K562 (cell line): ENCODE results near the gene UBA7. TPM values are rescaled to one million over a fixed set of nuclear protein-coding genes. Genes with fewer than 3 reads are reported as not detected.

Experiments used
- CXXC5 ChIP-seq: fragments of 250-450 bp; sonication (Bioruptor Pico); IDR thresholded peaks from 2 replicates; pipeline ENCODE4 v1.8.0; 2022; ENCODE audit warnings: inconsistent platforms, mild to moderate bottlenecking, moderate library complexity
- GTF3C2 ChIP-seq: IDR thresholded peaks from 3 replicates; pipeline ENCODE4 v1.6.1; 2011; ENCODE audit warnings: borderline replicate concordance, mild to moderate bottlenecking, moderate library complexity; ENCODE audit not compliant: insufficient read length; ENCODE audit errors: extremely low read depth
- HDAC2 ChIP-seq: fragments of 450-650 bp; IDR thresholded peaks from 2 replicates; pipeline ENCODE4 v1.6.1; 2016; ENCODE audit warnings: mild to moderate bottlenecking
- IFI16 ChIP-seq: fragments of 250-450 bp; sonication (Bioruptor Pico); IDR thresholded peaks from 2 replicates; pipeline ENCODE4 v2.1.2; 2022; ENCODE audit warnings: mild to moderate bottlenecking, inconsistent platforms
- ILK ChIP-seq: fragments of 450-650 bp; IDR thresholded peaks from 2 replicates; pipeline ENCODE4 v1.6.1; 2016; ENCODE audit warnings: missing genetic modification characterization, low read depth, mild to moderate bottlenecking, missing compliant biosample characterization, moderate library complexity, borderline replicate concordance
- MEIS2 ChIP-seq: fragments of 450-650 bp; IDR thresholded peaks from 2 replicates; pipeline ENCODE4 v1.6.1; 2014; ENCODE audit warnings: mild to moderate bottlenecking; ENCODE audit not compliant: partially characterized antibody
- NEUROD1 ChIP-seq: fragments of 150-350 bp; IDR thresholded peaks from 2 replicates; pipeline ENCODE4 v1.6.1; 2014; ENCODE audit warnings: borderline replicate concordance, low read length, low read depth; ENCODE audit not compliant: partially characterized antibody
- NONO ChIP-seq, 2 experiments: fragments of 200-400 bp in 1 of 2; fragments of 450-650 bp in 1 of 2; formaldehyde crosslinking in 1 of 2; IDR thresholded peaks; 2 replicates each; pipeline ENCODE4 v1.6.1; 2017; ENCODE audit warnings: low read depth in 2 of 2, mild to moderate bottlenecking in 2 of 2, moderate library complexity in 2 of 2, low read length in 1 of 2
- PCBP2 ChIP-seq: fragments of 200-400 bp; formaldehyde crosslinking; IDR thresholded peaks from 2 replicates; pipeline ENCODE4 v1.6.1; 2018; ENCODE audit warnings: low read length, low read depth, mild to moderate bottlenecking, moderate library complexity; ENCODE audit not compliant: poor library complexity, severe bottlenecking
- POLR2B ChIP-seq: fragments of 450-650 bp; IDR thresholded peaks from 2 replicates; pipeline ENCODE4 v1.6.1; 2018; ENCODE audit warnings: low read depth; ENCODE audit not compliant: partially characterized antibody
- POU5F1 ChIP-seq: fragments of 150-350 bp; IDR thresholded peaks from 2 replicates; pipeline ENCODE4 v1.6.1; 2014; ENCODE audit warnings: borderline replicate concordance, low read length, low read depth, mild to moderate bottlenecking; ENCODE audit not compliant: partially characterized antibody
- SUPT5H ChIP-seq: fragments of 450-650 bp; IDR thresholded peaks from 2 replicates; pipeline ENCODE4 v1.6.1; 2016
- ZC3H8 ChIP-seq: fragments of 450-650 bp; IDR thresholded peaks from 2 replicates; pipeline ENCODE4 v1.6.1; 2017
- ZKSCAN3 ChIP-seq: fragments of 250-450 bp; sonication (Bioruptor Pico); IDR thresholded peaks from 2 replicates; pipeline ENCODE4 v1.4.0; 2020
- ZNF764 ChIP-seq: fragments of 250-450 bp; sonication (Bioruptor Pico); IDR thresholded peaks from 2 replicates; pipeline ENCODE4 v1.4.0; 2020; ENCODE audit warnings: low read depth, mild to moderate bottlenecking, moderate library complexity
- polyA plus RNA-seq, 8 experiments: library from polyadenylated mRNA; depleted of rRNA in 4 of 8; stranded (reverse) in 5 of 8; unstranded in 3 of 8; fragments of >200 nt; fragmentation: Nextera tagmentation in 2 of 8; fragmentation: Illumina TruSeq in 1 of 8; extraction: Ambion mirVana in 2 of 8; extraction: Trizol in 1 of 8; gene quantifications; 2 replicates each; pipeline versions ENCODE4 v1.2.1 to v1.2.3, GENCODE V29; 2011 to 2014; ENCODE audit warnings: inconsistent platforms in 1 of 8, missing spikeins in 1 of 8
- total RNA-seq, 7 experiments: library from RNA; depleted of rRNA in 6 of 7; stranded (reverse); fragments of >200 nt in 6 of 7; fragmentation: Illumina TruSeq in 2 of 7; extraction: Trizol in 2 of 7; gene quantifications; 2 replicates each; pipeline versions ENCODE4 v1.2.1 to v1.2.3, GENCODE V29; 2011 to 2021; ENCODE audit warnings: low replicate concordance in 1 of 7
- TF ChIP-seq, protein P1 (sequence below): fragments of 450-650 bp; formaldehyde crosslinking; IDR thresholded peaks from 2 replicates; pipeline ENCODE4 v1.4.0; 2022; ENCODE audit warnings: missing genetic modification characterization
- TF ChIP-seq, protein P2 (sequence below): fragments of 450-650 bp; IDR thresholded peaks from 2 replicates; pipeline ENCODE4 v1.6.1; 2016; ENCODE audit warnings: low read depth, mild to moderate bottlenecking, moderate library complexity
- TF ChIP-seq, protein P3 (sequence below): fragments of 250-450 bp; sonication (Bioruptor Pico); IDR thresholded peaks from 2 replicates; pipeline ENCODE4 v1.8.0; 2021; ENCODE audit warnings: moderate library complexity, mild to moderate bottlenecking, inconsistent platforms
- TF ChIP-seq, protein P4 (sequence below): sonication (generic); formaldehyde crosslinking; IDR thresholded peaks from 2 replicates; pipeline ENCODE4 v1.8.0; 2022; ENCODE audit warnings: mild to moderate bottlenecking, missing genetic modification reagents
- TF ChIP-seq, protein P5 (sequence below): fragments of 200-800 bp; sonication (Bioruptor generic); IDR thresholded peaks from 2 replicates; pipeline ENCODE4 v1.6.1; 2017; ENCODE audit warnings: missing genetic modification characterization, missing compliant biosample characterization

Gene UBA7
- total and polyA plus RNA-seq, 9 of the 15 experiments (the other 6 are each of a cell fraction or from before 2014, with no cell fraction given): 0.17 to 3.3 (median 2.0) TPM

- no peak for TF ChIP-seq GTF3C2
- TF ChIP-seq ILK (tag): no peak
- TF ChIP-seq, protein P1, sequence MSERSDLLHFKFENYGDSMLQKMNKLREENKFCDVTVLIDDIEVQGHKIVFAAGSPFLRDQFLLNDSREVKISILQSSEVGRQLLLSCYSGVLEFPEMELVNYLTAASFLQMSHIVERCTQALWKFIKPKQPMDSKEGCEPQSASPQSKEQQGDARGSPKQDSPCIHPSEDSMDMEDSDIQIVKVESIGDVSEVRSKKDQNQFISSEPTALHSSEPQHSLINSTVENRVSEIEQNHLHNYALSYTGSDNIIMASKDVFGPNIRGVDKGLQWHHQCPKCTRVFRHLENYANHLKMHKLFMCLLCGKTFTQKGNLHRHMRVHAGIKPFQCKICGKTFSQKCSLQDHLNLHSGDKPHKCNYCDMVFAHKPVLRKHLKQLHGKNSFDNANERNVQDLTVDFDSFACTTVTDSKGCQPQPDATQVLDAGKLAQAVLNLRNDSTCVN (CRISPR knock-in tag): no peak
- TF ChIP-seq SUPT5H: peak; percentile 75
- TF ChIP-seq, protein P2, sequence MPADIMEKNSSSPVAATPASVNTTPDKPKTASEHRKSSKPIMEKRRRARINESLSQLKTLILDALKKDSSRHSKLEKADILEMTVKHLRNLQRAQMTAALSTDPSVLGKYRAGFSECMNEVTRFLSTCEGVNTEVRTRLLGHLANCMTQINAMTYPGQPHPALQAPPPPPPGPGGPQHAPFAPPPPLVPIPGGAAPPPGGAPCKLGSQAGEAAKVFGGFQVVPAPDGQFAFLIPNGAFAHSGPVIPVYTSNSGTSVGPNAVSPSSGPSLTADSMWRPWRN: no peak
- TF ChIP-seq PCBP2: no peak
- TF ChIP-seq NONO (IDR thresholded peaks at IDR 0.05; ENCODE audit: low read depth in 2 of 2, low read length in 1 of 2): 0 out of 4 replicates have a peak, but pooled peaks of 1 of the 2 experiments have one; percentile 18
- TF ChIP-seq IFI16 (CRISPR knock-in tag): no peak
- TF ChIP-seq CXXC5 (CRISPR knock-in tag): peak; percentile 58; the same call in 1 of the 2 replicates
- TF ChIP-seq POU5F1: no peak
- TF ChIP-seq, protein P3, sequence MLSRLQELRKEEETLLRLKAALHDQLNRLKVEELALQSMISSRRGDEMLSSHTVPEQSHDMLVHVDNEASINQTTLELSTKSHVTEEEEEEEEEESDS: no peak
- TF ChIP-seq, protein P4, sequence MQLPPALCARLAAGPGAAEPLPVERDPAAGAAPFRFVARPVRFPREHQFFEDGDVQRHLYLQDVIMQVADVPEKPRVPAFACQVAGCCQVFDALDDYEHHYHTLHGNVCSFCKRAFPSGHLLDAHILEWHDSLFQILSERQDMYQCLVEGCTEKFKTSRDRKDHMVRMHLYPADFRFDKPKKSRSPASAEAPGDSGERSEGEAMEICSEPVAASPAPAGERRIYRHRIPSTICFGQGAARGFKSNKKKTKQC (CRISPR knock-in tag): no peak; the same call in 1 of the 2 replicates
- no peak for TF ChIP-seq MEIS2
- no peak for TF ChIP-seq ZC3H8
- TF ChIP-seq NEUROD1: no peak
- TF ChIP-seq HDAC2: peak; percentile 52; the same call in 1 of the 2 replicates
- no peak for TF ChIP-seq ZKSCAN3
- peak; percentile 46 for TF ChIP-seq POLR2B
- TF ChIP-seq, protein P5, sequence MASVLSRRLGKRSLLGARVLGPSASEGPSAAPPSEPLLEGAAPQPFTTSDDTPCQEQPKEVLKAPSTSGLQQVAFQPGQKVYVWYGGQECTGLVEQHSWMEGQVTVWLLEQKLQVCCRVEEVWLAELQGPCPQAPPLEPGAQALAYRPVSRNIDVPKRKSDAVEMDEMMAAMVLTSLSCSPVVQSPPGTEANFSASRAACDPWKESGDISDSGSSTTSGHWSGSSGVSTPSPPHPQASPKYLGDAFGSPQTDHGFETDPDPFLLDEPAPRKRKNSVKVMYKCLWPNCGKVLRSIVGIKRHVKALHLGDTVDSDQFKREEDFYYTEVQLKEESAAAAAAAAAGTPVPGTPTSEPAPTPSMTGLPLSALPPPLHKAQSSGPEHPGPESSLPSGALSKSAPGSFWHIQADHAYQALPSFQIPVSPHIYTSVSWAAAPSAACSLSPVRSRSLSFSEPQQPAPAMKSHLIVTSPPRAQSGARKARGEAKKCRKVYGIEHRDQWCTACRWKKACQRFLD (CRISPR knock-in tag): no peak
- no peak for TF ChIP-seq ZNF764 (CRISPR knock-in tag)
Observed at GRCh38 chr3:49856181-49857005, 42.6 kb upstream of the UBA7 start, which contains the start of gene TRAIP (continued).
